ENCODE data around the gene CTAG1B. TPM values are rescaled to one million over a fixed set of nuclear protein-coding genes. Genes with fewer than 3 reads are reported as not detected.

CTAG1B gene
- total RNA-seq, 4 donors from 2014 or later = not detected

GRCh38 chrX:154602766-154603437, 16.2 kb downstream of the CTAG1B start:
- peaks cover 0 to 10% (median 0%) of the 10 kb centered on the region in 3 donors for H3K4me1 ChIP-seq
- WGBS, 2 donors (ENCODE audit: low coverage in 1 of 2) = 87 to 94% methylated on average over 4 to 5 of the region's 18 CpGs
- H3K27me3 ChIP-seq = no peaks in the 10 kb centered on the region

GRCh38 chrX:154602226-154602625, 16.9 kb downstream of the CTAG1B start:
- no peaks in the 10 kb centered on the region for H3K27me3 ChIP-seq
- no peak for TF ChIP-seq POLR2AphosphoS5 (IDR thresholded peaks at IDR 0.05)

More at GRCh38 chrX:154602766-154603437, 16.2 kb downstream of the CTAG1B start:
- no peak for ATAC-seq
- no peaks in the 10 kb centered on the region for H3K36me3 ChIP-seq
- H3K27ac ChIP-seq = no peak overlapping the region
- TF ChIP-seq POLR2AphosphoS5 (IDR thresholded peaks at IDR 0.05) (no peak), EP300 (IDR thresholded peaks at IDR 0.05) (no peak), POLR2A (IDR thresholded peaks at IDR 0.05) (no peak)
- no peaks in the 10 kb centered on the region for H3K9me3 ChIP-seq
- no peak overlapping the region for H3K4me3 ChIP-seq

DNA sequence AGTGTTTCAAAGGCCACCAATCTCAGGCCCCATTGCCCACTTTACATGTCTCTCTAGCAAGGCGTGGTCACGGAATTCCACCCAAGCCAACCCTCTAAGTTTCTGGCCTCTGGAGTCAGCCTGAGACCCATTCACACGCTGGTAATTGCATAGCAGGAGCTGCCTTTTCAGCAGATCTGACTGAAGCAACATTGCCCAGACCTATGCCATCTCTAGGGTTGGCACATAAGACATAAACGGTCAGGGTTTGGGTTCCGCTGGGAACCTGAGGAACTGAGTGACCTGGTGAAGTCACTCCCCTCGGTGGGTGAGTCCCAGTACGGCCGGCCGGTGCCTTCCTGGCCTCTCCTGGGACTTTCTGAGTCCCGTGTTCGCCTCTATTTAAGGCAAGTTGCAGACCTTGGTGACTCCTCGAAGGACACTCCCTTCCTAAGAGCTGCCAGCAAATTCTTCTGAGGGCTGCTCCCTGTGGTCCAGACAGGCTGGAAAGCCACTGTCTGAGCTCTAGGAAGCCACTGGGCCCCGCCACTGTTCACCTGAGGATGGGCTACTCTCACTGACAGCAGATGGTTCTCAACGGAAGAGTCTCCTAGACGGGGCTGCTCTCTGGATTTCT, 18.2 kb downstream of the CTAG1B start:
- ATAC-seq = no peak
- no CpG with 5 or more reads among the region's 15 CpGs for WGBS, 2 donors (ENCODE audit: low coverage in 1 of 2)
- Histone ChIP-seq H3K9me3 (no peaks in the 10 kb centered on the region), H3K27me3 (no peaks in the 10 kb centered on the region), H3K4me3 (no peak overlapping the region), H3K27ac (no peak overlapping the region), H3K4me1 (peaks cover 0 to 10% (median 0%) of the 10 kb centered on the region in 3 donors), H3K36me3 (no peaks in the 10 kb centered on the region)
- TF ChIP-seq, protein P1, sequence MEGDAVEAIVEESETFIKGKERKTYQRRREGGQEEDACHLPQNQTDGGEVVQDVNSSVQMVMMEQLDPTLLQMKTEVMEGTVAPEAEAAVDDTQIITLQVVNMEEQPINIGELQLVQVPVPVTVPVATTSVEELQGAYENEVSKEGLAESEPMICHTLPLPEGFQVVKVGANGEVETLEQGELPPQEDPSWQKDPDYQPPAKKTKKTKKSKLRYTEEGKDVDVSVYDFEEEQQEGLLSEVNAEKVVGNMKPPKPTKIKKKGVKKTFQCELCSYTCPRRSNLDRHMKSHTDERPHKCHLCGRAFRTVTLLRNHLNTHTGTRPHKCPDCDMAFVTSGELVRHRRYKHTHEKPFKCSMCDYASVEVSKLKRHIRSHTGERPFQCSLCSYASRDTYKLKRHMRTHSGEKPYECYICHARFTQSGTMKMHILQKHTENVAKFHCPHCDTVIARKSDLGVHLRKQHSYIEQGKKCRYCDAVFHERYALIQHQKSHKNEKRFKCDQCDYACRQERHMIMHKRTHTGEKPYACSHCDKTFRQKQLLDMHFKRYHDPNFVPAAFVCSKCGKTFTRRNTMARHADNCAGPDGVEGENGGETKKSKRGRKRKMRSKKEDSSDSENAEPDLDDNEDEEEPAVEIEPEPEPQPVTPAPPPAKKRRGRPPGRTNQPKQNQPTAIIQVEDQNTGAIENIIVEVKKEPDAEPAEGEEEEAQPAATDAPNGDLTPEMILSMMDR (IDR thresholded peaks at IDR 0.05) = no peak
- TF ChIP-seq POLR2A (IDR thresholded peaks at IDR 0.05) (no peak), POLR2AphosphoS5 (IDR thresholded peaks at IDR 0.05) (no peak), EP300 (IDR thresholded peaks at IDR 0.05) (no peak)

More at GRCh38 chrX:154602226-154602625, 16.9 kb downstream of the CTAG1B start:
- peaks cover 0 to 10% (median 0%) of the 10 kb centered on the region in 3 donors for H3K4me1 ChIP-seq
- H3K27ac ChIP-seq = no peak overlapping the region
- H3K4me3 ChIP-seq = no peak overlapping the region
- 100% methylated on average over 2 of the region's 13 CpGs; no CpG with 5 or more reads in 1 of the 2 donors for WGBS, 2 donors (ENCODE audit: low coverage in 1 of 2)
- H3K9me3 ChIP-seq = no peaks in the 10 kb centered on the region
- H3K36me3 ChIP-seq = no peaks in the 10 kb centered on the region
- no peak for ATAC-seq

DNA sequence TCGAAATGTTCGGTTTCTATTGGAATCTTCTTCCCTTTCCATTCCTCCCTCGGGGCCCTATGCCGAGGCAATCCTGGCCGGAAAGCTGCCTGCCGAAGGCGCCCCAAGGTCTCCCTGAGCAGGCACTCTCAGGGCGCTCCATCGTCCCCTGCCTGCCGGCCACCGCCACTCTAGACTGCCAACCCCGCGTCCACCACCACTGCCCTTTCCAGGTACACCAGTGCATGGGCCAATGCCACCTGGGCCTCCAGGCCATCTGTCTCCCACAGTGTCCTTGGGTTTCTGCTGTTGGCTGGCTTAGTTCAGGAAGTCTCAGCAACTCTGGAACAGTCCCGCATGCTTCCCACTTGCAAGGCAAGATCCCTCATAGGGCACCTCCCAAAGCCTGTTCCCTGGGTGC, 19.6 kb downstream of the CTAG1B start:
- WGBS, 2 donors (ENCODE audit: low coverage in 1 of 2) = 100% methylated on average over 1 of the region's 14 CpGs; no CpG with 5 or more reads in 1 of the 2 donors

DNA sequence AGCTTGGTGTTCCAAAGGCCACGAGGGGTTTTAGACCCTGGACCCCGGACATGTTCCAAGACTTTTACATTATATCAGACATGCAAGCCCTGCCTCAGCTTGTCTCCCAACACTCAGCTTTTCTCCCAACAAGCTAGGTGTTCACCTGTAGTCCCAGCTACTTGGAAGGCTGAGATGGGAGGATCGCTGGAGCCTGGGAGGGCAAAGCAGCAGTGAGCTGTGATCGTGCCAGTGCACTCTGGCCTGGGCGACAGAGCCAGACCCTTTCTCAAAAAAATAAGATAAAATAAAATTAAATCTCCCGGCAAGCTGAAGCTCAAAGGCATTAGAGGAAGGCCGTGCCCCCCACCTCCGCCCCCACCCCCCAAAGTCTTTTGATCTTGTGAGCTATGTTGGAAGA, 20.4 kb downstream of the CTAG1B start:
- ATAC-seq = no peak
- H3K27me3 ChIP-seq = no peaks in the 10 kb centered on the region
- no peak overlapping the region for H3K4me3 ChIP-seq
- peaks cover 0 to 3% (median 0%) of the 10 kb centered on the region in 3 donors for H3K4me1 ChIP-seq
- H3K9me3 ChIP-seq = no peaks in the 10 kb centered on the region
- TF ChIP-seq POLR2AphosphoS5 (IDR thresholded peaks at IDR 0.05) = no peak
- no peak for TF ChIP-seq POLR2A (IDR thresholded peaks at IDR 0.05)
- TF ChIP-seq, protein P1 (IDR thresholded peaks at IDR 0.05) = no peak
- TF ChIP-seq EP300 (IDR thresholded peaks at IDR 0.05) = no peak
- no peaks in the 10 kb centered on the region for H3K36me3 ChIP-seq
- 70% methylated on average over 3 of the region's 8 CpGs; no CpG with 5 or more reads in 1 of the 2 donors for WGBS, 2 donors (ENCODE audit: low coverage in 1 of 2)
- H3K27ac ChIP-seq = no peak overlapping the region

More for the DNA sequence above, 19.6 kb downstream of the CTAG1B start:
- ATAC-seq = no peak
- H3K9me3 ChIP-seq = no peaks in the 10 kb centered on the region
- TF ChIP-seq POLR2A (IDR thresholded peaks at IDR 0.05) (no peak), EP300 (IDR thresholded peaks at IDR 0.05) (no peak), POLR2AphosphoS5 (IDR thresholded peaks at IDR 0.05) (no peak)
- TF ChIP-seq, protein P1 (IDR thresholded peaks at IDR 0.05) = no peak
- H3K27ac ChIP-seq = no peak overlapping the region
- H3K4me1 ChIP-seq = peaks cover 0 to 10% (median 0%) of the 10 kb centered on the region in 3 donors
- H3K36me3 ChIP-seq = no peaks in the 10 kb centered on the region
- H3K27me3 ChIP-seq = no peaks in the 10 kb centered on the region
- no peak overlapping the region for H3K4me3 ChIP-seq
